22Rv1 (cell line): Measurements from ENCODE around the gene CHST4.
"Not testable (repeated sequence)": the region's sequence is repeated elsewhere in the genome, so short reads cannot be mapped to it uniquely, and the experiment has no call there.

Experiments used
- ZFX ChIP-seq: fragments of 450-650 bp; IDR thresholded peaks from 2 replicates; pipeline ENCODE4 v1.6.1; 2017; ENCODE audit warnings: antibody characterized with exemption, borderline replicate concordance
- TF ChIP-seq, protein P1 (sequence below): fragments of 450-650 bp; IDR thresholded peaks from 2 replicates; pipeline ENCODE4 v1.5.1; 2017; ENCODE audit warnings: mild to moderate bottlenecking

DNA sequence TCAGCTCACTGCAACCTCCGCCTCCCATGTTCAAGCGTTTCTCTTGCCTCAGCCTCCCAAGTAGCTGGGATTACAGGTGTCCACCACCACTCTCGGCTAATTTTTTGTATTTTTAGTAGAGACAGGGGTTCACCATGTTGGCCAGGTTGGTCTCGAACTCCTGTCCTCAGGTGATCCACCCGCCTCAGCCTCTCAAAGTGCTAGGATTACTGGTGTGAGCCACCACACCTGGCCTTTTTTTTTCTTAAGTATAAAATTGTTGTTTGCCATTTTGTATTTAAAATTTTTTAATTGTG lies 56.3 kb downstream of the CHST4 start:
- TF ChIP-seq, protein P1, sequence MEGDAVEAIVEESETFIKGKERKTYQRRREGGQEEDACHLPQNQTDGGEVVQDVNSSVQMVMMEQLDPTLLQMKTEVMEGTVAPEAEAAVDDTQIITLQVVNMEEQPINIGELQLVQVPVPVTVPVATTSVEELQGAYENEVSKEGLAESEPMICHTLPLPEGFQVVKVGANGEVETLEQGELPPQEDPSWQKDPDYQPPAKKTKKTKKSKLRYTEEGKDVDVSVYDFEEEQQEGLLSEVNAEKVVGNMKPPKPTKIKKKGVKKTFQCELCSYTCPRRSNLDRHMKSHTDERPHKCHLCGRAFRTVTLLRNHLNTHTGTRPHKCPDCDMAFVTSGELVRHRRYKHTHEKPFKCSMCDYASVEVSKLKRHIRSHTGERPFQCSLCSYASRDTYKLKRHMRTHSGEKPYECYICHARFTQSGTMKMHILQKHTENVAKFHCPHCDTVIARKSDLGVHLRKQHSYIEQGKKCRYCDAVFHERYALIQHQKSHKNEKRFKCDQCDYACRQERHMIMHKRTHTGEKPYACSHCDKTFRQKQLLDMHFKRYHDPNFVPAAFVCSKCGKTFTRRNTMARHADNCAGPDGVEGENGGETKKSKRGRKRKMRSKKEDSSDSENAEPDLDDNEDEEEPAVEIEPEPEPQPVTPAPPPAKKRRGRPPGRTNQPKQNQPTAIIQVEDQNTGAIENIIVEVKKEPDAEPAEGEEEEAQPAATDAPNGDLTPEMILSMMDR, result not testable (repeated sequence)
- not testable (repeated sequence) for TF ChIP-seq ZFX
